Pulmonary artery endothelial cell (primary cell): ENCODE measurements around the gene ZC3H7A. TPM values are rescaled to one million over a fixed set of nuclear protein-coding genes. Genes with fewer than 3 reads are reported as not detected.

Experiments
- DNase-seq: peaks from one replicate; pipeline ENCODE4 v3.0.0-alpha.2; 2011; ENCODE audit warnings: low read depth, low spot score
- total RNA-seq: library from RNA; depleted of rRNA; stranded (reverse); fragments of >200 nt; gene quantifications from 2 replicates; pipeline ENCODE4 v1.2.3, GENCODE V29; 2014

ZC3H7A gene
- total RNA-seq, 1 donor from 2014 or later: 27.6 TPM

GRCh38 chr16:11708421-11708820 is 88.6 kb downstream of the ZC3H7A start:
- DNase-seq: no peak

DNA sequence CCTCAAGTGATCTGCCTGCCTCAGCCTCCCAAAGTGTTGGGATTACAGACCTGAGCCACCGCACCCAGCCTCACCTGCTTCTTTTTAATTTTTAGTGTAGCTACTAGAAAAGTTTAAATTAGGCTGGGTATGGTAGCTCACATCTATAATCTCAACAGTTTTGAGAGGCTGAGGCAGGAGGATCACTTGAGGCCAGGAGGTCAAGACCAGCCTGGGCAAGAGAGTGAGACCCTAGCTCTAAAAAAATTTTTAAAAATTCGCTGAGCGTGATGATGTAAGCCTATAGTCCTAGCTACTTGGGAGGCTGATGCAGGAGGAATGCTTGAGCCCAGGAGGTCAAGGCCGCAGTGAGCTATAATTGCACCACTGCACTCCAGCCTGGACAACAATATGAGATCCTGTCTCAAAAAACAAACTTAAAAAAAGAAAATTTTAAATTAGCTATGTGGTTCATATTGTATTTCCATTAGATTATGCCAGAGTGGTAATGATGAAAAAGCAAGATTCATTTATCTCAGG is 89.3 kb downstream of the ZC3H7A start:
- DNase-seq: no peak

DNA sequence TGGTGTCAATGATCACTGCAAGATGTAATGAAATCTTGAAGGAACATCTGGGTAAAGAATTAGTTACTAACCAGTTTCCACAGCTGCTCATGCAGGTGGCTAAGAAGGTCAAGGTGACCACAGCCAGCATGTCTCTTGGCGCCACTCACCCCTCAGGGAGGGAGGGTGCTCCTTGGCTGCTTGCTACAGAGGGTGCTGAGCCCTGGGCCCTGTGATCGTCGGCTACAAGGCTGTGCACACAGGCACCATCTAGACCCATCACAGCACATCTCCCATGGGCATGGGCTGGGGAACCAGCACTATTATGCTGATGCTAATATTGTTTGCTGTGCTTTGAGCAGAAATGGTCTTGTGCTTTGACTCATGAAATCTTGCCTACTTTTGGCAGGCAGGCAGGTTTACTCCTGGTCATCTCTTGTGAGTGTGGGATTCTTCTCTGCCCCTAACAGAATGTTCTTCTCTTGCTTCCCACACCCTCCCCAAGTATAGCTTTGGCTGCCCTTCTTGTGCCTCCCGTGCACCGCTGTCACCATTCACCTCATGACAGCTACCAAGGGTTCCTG is 90.8 kb downstream of the ZC3H7A start:
- DNase-seq: no peak

GRCh38 chr16:11705311-11706025 is 91.6 kb downstream of the ZC3H7A start:
- DNase-seq: no peak

Other genes starting within 250 kb of the ZC3H7A start
- gene LITAF, start 210.3 kb downstream of the ZC3H7A start, total RNA-seq: 0.95 and 3.0 TPM in 2 replicates
- 16.9 and 30.1 TPM in 2 replicates for gene SNN, start 128.8 kb downstream of the ZC3H7A start, total RNA-seq
- gene TXNDC11, start 54.4 kb downstream of the ZC3H7A start, total RNA-seq: 23.7 and 31.4 TPM in 2 replicates
- gene RSL1D1, start 54.3 kb upstream of the ZC3H7A start, total RNA-seq: 63.6 and 94.2 TPM in 2 replicates
- gene GSPT1, start 118.7 kb upstream of the ZC3H7A start, total RNA-seq: 63.0 and 89.4 TPM in 2 replicates
- 0.40 and 1.8 TPM in 2 replicates for gene NPIPB2, start 144.8 kb upstream of the ZC3H7A start, total RNA-seq
- not detected in 2 replicates for gene TNFRSF17, start 168.0 kb upstream of the ZC3H7A start, total RNA-seq
- gene SNX29, start 179.5 kb upstream of the ZC3H7A start, total RNA-seq: 6.7 and 12.8 TPM in 2 replicates